AG09319 (cell line): Measurements from ENCODE around the gene CARS1.

Experiments used
- DNase-seq: peaks from one replicate; pipeline ENCODE4 v3.0.0-alpha.2; 2010; ENCODE audit warnings: low read depth; ENCODE audit errors: extremely low read depth
- CTCF ChIP-seq: IDR thresholded peaks from 2 replicates; pipeline ENCODE4 v1.5.1; 2011; ENCODE audit warnings: low read depth, mild to moderate bottlenecking, inconsistent platforms, low read length, moderate library complexity

Gene CARS1

GRCh38 chr11:2952290-2952689 is 104.9 kb downstream of the CARS1 start:
- DNase-seq = no peak
- TF ChIP-seq CTCF = no peak

- no peak for TF ChIP-seq CTCF
- no peak for DNase-seq
Measured at GRCh38 chr11:2951231-2952110, 105.8 kb downstream of the CARS1 start.
